Liver (tissue), 3 donors: ENCODE results near the gene KCNN3.
"Not testable (repeated sequence)": the region's sequence is repeated elsewhere in the genome, so short reads cannot be mapped to it uniquely, and the experiment has no call there.

Experiments
- CTCF ChIP-seq: fragments of 150-350 bp; IDR thresholded peaks from 2 replicates; pipeline ENCODE4 v1.5.1; 2017; ENCODE audit warnings: improper control_type of control experiment, low read depth, low read length; ENCODE audit not compliant: missing input control
- EGR1 ChIP-seq, 2 donors: IDR thresholded peaks; 2 replicates each; pipeline ENCODE4 v1.6.1; 2016 to 2018; ENCODE audit warnings: antibody characterized with exemption in 2 of 2, low read depth in 2 of 2
- SP1 ChIP-seq: IDR thresholded peaks from 2 replicates; pipeline ENCODE4 v1.6.1; 2018; ENCODE audit warnings: antibody characterized with exemption, mild to moderate bottlenecking
- YY1 ChIP-seq: IDR thresholded peaks from 2 replicates; pipeline ENCODE4 v1.6.1; 2016; ENCODE audit warnings: antibody characterized with exemption, mild to moderate bottlenecking
- TF ChIP-seq, protein P1 (sequence below): IDR thresholded peaks from 2 replicates; pipeline ENCODE4 v1.6.1; 2016; ENCODE audit warnings: antibody characterized with exemption
- donor health status: healthy.
- donor health status: healthy.

DNA sequence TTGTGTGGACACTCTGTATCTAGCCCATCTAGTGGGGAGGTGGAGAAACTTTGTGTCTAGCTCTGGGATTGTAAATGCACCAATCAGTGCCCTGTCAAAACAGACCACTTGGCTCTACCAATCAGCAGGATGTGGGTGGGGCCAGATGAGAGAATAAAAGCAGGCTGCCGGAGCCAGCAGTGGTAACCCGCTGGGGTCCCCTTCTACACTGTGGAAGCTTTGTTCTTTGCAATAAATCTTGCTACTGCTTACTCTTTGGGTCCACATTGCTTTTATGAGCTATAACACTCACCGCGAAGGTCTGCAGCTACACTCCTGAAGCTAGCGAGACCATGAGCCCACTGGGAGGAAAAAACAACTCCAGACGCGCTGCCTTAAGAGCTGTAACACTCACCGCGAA is 198.7 kb downstream of the KCNN3 start:
- TF ChIP-seq, protein P1, sequence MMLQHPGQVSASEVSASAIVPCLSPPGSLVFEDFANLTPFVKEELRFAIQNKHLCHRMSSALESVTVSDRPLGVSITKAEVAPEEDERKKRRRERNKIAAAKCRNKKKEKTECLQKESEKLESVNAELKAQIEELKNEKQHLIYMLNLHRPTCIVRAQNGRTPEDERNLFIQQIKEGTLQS: not testable (repeated sequence)
- not testable (repeated sequence) for TF ChIP-seq CTCF; YY1; SP1; EGR1 (IDR thresholded peaks at IDR 0.05; ENCODE audit: low read depth in 2 of 2)
